Tibial nerve (tissue), 4 donors: ENCODE results near the gene URB1. TPM values are rescaled to one million over a fixed set of nuclear protein-coding genes. Genes with fewer than 3 reads are reported as not detected.

ENCODE experiments used
- DNase-seq, 2 donors: peaks; one replicate each; pipeline ENCODE4 v3.0.0-alpha.2; 2019; ENCODE audit warnings: low spot score in 2 of 2
- H3K27ac ChIP-seq, 4 donors: fragments of 200-600 bp; sonication (generic) in 3 of 4; one replicate each; pipeline ENCODE4 v1.5.1; 2017 to 2019; ENCODE audit warnings: mild to moderate bottlenecking in 1 of 4
- H3K27me3 ChIP-seq, 2 donors: fragments of 200-600 bp; sonication (generic) in 1 of 2; one replicate each; pipeline versions ENCODE4 v1.5.1 to v1.6.0; 2017 to 2019
- H3K36me3 ChIP-seq, 3 donors: fragments of 200-600 bp; sonication (generic); one replicate each; pipeline ENCODE4 v1.5.1; 2018 to 2019
- H3K4me1 ChIP-seq, 4 donors: fragments of 200-600 bp; sonication (generic) in 3 of 4; one replicate each; pipeline ENCODE4 v1.5.1; 2017 to 2019
- H3K4me3 ChIP-seq, 4 donors: fragments of 200-600 bp; sonication (generic) in 3 of 4; one replicate each; pipeline ENCODE4 v1.5.1; 2017 to 2019; ENCODE audit warnings: mild to moderate bottlenecking in 1 of 4, moderate library complexity in 1 of 4
- H3K9me3 ChIP-seq, 4 donors: fragments of 200-600 bp; sonication (generic) in 3 of 4; one replicate each; pipeline ENCODE4 v1.5.1; 2017 to 2019
- CTCF ChIP-seq, 5 experiments: fragments of 200-600 bp in 3 of 5; fragments of 450-650 bp in 2 of 5; sonication (generic) in 3 of 5; IDR thresholded peaks; one replicate each; pipeline ENCODE4 v1.5.1; 2016 to 2019; ENCODE audit warnings: antibody characterized with exemption in 5 of 5, mild to moderate bottlenecking in 3 of 5, moderate library complexity in 2 of 5
- EP300 ChIP-seq, 2 donors: sonication (generic); formaldehyde crosslinking; IDR thresholded peaks; one replicate each; pipeline ENCODE4 v1.6.1; 2017; ENCODE audit warnings: antibody characterized with exemption in 2 of 2, mild to moderate bottlenecking in 1 of 2
- POLR2A ChIP-seq, 2 donors: fragments of 450-650 bp; IDR thresholded peaks; one replicate each; pipeline ENCODE4 v1.6.1; 2017; ENCODE audit warnings: antibody characterized with exemption in 2 of 2, mild to moderate bottlenecking in 2 of 2, moderate library complexity in 2 of 2
- WGBS, 2 donors: methylation state at CpG; one replicate each; pipeline ENCODE4 v1.1.5; 2018; 5-methylcytosine and 5-hydroxymethylcytosine counted together
- total RNA-seq, 4 donors: library from RNA; depleted of rRNA; stranded (reverse); fragments of >200 nt; gene quantifications; one replicate each; pipeline ENCODE4 v1.1.0, GENCODE V29; 2016

Gene URB1
- total RNA-seq, 4 donors from 2014 or later: 18.6 to 29.4 (median 22.2) TPM

DNA sequence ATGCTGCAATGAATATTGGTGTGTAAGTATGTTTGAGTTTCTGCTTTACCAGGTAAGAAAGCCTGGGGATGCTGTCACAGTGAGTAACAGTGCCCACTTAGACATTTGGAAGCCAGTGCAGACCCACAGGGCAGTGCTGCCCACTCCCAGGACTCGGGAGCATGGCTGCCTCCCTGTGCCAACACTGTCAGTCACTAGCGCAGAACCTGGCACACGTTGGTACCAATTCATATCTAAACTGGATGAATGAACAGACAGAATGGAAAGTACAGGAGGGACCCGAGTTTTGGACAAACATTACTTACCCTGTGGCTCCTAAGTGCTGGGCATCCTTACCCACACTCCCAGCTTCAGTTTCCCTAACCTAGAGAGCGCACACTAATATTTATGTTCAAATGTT lies 18.1 kb upstream of the URB1 start:
- H3K4me1 ChIP-seq: peaks cover 0 to 47% (median 24%) of the 10 kb centered on the region in 4 donors
- no peak for DNase-seq

DNA sequence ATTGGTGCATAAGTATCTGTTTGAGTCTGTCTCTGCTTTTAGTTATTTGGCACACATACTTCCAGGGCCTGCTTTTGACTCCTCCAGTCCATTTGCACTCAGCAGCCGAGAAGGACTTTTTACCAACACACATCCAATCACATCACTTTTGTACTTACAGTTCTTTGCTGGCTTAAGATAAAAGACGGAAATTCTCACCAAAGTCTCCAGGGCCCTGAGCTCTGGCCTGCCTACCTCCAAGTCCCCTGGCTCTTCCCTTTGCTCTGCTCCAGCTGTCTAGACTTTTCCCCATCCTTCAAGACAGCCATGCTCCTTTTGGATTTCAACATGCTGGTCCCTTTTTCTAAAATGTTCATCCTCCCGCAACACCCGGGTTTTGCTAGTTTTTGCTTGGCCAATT lies 17.5 kb upstream of the URB1 start:
- Histone ChIP-seq H3K36me3 (no peaks in the 10 kb centered on the region), H3K27me3 (no peaks in the 10 kb centered on the region), H3K4me3 (no peak overlapping the region), H3K9me3 (no peaks in the 10 kb centered on the region), H3K4me1 (peaks cover 0 to 41% (median 19%) of the 10 kb centered on the region in 4 donors), H3K27ac (peak overlapping the region; percentile 91 to 99 (median 99))
- peak in 1 of 2 donors; percentile 35 for TF ChIP-seq EP300 (IDR thresholded peaks at IDR 0.05)
- TF ChIP-seq CTCF (IDR thresholded peaks at IDR 0.05): no peak
- DNase-seq: no peak
- 73% methylated on average over 4 of the region's 4 CpGs for WGBS, 2 donors

More for the DNA sequence above, 18.1 kb upstream of the URB1 start:
- peak overlapping the region; percentile 91 to 99 (median 99) for H3K27ac ChIP-seq
- no peaks in the 10 kb centered on the region for H3K36me3 ChIP-seq
- peak overlapping the region in 3 of 4 donors; percentile 66 to 97 (median 87) for H3K4me3 ChIP-seq
- H3K27me3 ChIP-seq: no peaks in the 10 kb centered on the region
- TF ChIP-seq EP300 (IDR thresholded peaks at IDR 0.05) (no peak), CTCF (IDR thresholded peaks at IDR 0.05) (no peak), POLR2A (IDR thresholded peaks at IDR 0.05) (no peak)
- WGBS, 2 donors: 56 to 69% methylated on average over 5 of the region's 5 CpGs
- H3K9me3 ChIP-seq: no peaks in the 10 kb centered on the region

DNA sequence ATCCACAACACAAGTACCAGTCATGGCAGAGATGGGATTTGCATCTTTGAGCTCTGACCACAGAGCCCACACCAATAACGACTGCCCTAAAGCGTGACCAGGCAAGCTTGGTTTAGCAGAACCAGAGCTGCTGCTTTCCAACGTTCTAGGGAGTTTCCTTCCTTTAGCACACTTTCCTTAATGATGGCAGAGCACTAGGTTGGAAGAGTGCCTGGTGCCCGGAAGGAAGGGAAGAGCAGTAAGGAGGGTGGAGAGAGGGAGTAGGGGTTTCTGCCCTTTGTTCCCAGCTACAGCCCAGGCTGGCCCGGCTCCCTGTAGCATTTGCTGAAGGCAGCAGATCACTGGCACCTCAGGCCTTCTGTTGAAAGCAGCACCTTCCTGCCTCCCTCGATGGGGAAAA lies 13.6 kb upstream of the URB1 start:
- Histone ChIP-seq H3K4me3 (no peak overlapping the region), H3K4me1 (peaks cover 0 to 26% (median 11%) of the 10 kb centered on the region in 4 donors), H3K9me3 (no peaks in the 10 kb centered on the region), H3K36me3 (no peaks in the 10 kb centered on the region), H3K27me3 (no peaks in the 10 kb centered on the region), H3K27ac (peak overlapping the region in 2 of 4 donors; percentile 11 to 99)
- WGBS, 2 donors: 51 to 67% methylated on average over 6 of the region's 6 CpGs
- DNase-seq: no peak
- no peak for TF ChIP-seq POLR2A (IDR thresholded peaks at IDR 0.05)
- TF ChIP-seq EP300 (IDR thresholded peaks at IDR 0.05): peak in 1 of 2 donors; percentile 36
- no peak for TF ChIP-seq CTCF (IDR thresholded peaks at IDR 0.05)

GRCh38 chr21:32403201-32403777 lies 10.5 kb upstream of the URB1 start:
- TF ChIP-seq CTCF (IDR thresholded peaks at IDR 0.05) (peak; percentile 52 to 77 (median 70)), EP300 (IDR thresholded peaks at IDR 0.05) (no peak), POLR2A (IDR thresholded peaks at IDR 0.05) (no peak)
- H3K27ac ChIP-seq: peak overlapping the region in 1 of 4 donors; percentile 11
- WGBS, 2 donors: 9 to 10% methylated on average over 5 of the region's 5 CpGs
- peaks cover 0 to 9% (median 0%) of the 10 kb centered on the region in 4 donors for H3K4me1 ChIP-seq
- H3K4me3 ChIP-seq: no peak overlapping the region
- H3K9me3 ChIP-seq: no peaks in the 10 kb centered on the region
- H3K27me3 ChIP-seq: no peaks in the 10 kb centered on the region
- H3K36me3 ChIP-seq: no peaks in the 10 kb centered on the region
- DNase-seq: peak in 1 of 2 donors; percentile 92

DNA sequence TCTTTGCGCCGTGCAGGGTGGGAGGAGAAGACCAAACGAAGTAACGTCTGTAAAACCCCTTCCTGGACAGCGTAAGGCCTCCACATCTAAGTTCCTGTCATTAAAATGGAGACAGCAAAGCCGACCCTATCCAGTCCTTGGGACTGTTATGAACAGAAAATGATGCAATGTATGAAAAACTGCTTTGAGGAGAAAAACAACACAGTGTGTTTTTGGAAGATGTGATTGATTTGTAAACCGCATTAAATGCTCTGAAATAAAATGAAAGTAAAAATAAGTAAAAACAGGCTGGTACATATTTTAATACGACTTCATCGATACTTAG lies 827 bp upstream of the URB1 start:
- Histone ChIP-seq H3K4me3 (peak overlapping the region; percentile 78 to 97 (median 94)), H3K9me3 (no peaks in the 10 kb centered on the region), H3K27me3 (no peaks in the 10 kb centered on the region), H3K4me1 (peaks cover 0 to 27% (median 6%) of the 10 kb centered on the region in 4 donors), H3K27ac (peak overlapping the region; percentile 63 to 88 (median 82)), H3K36me3 (no peaks in the 10 kb centered on the region)
- TF ChIP-seq POLR2A (IDR thresholded peaks at IDR 0.05) (no peak), CTCF (IDR thresholded peaks at IDR 0.05) (no peak), EP300 (IDR thresholded peaks at IDR 0.05) (no peak)
- 63 to 66% methylated on average over 9 of the region's 9 CpGs for WGBS, 2 donors
- no peak for DNase-seq
